HG02763 (cell line): ENCODE results near the gene ACOXL.

Experiments used
- ATAC-seq: cut with Tn5 transposase; IDR thresholded peaks from one replicate; pipeline ENCODE4 v1.9.1; 2021; ENCODE audit warnings: mild to moderate bottlenecking, moderate library complexity; ENCODE audit not compliant: unreplicated experiment

ACOXL gene

GRCh38 chr2:110718382-110718781 is 14.0 kb upstream of the ACOXL start:
- no peak for ATAC-seq

DNA sequence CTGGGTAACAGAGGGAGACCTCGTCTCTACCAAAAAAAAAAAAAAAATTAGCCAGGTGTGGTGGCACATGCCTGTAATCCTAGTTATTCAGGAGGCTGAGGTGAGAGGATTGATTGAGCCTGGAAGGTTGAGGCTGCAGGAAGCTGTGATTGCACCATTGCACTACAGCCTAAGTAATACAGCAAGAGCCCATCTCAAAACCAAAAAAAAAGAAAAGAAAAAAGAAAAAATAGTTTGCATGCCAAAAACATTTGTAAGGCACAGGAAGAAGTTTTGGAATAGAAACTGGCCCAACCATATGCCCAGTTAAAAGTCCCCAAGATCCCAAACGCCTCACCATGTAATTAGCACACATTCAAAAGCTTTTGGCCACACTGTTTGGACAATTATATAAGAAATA is 13.4 kb upstream of the ACOXL start:
- ATAC-seq: no peak

DNA sequence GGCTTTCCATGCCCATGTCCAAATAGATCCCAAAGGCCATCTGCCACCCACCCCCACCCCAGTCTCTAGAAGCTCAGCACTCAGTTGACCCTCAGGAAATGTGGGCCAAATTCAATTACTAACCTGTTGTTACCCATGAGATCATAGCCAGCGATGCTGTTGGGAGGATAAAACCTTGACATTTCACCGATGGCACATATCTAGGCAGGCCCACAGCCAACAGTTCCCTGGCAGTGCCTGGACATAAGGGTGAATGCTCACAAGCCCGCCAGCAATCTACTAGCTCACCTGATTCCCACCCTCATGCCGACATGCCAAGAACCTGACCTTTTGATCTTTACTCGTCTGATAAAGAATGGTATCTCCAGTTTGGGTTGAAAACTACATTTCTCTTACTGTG is 11.8 kb upstream of the ACOXL start:
- ATAC-seq: no peak

- ATAC-seq: no peak
Observed at GRCh38 chr2:110724820-110725219, 7.6 kb upstream of the ACOXL start.

GRCh38 chr2:110725370-110725769 is 7.0 kb upstream of the ACOXL start:
- no peak for ATAC-seq

GRCh38 chr2:110725859-110726258 is 6.5 kb upstream of the ACOXL start:
- no peak for ATAC-seq

GRCh38 chr2:110726285-110726684 is 6.1 kb upstream of the ACOXL start:
- ATAC-seq: no peak

DNA sequence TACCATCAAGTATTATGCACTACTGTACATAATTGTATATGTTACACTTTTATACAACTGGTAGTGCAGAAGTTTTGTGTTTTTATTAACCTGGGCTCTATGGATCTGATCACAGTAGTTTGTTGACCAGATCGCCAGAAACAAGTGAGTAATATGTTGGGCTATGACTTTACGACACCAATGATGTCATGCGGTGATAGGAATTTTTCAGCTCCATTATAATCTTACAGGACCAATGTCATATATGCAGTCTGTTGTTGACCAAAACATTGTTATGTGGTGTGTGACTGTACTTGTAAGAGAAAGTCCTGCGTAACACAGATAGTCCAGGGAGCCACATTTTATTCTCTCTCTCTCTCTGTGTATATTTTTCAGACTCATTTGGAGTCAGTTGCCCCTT is 4.5 kb upstream of the ACOXL start:
- ATAC-seq: no peak

DNA sequence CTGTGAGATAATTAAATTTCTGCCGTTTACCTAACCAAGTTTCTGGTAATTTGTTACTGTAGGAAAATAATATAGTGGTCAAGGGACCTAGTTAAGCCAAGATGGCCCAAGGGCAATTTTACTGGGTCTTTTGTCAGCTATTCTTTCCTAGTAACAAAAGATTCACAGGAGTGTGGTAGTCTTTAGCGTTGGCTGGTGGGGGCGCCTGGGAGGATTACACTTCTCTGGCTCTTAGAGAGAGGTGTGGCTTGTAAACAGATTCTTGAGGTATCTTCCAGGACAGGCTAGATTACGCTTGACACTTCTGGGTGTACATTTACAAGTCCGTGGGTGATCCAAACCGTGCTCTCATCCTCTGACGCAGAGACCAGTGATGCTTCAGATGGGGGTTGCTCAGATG is 3.3 kb upstream of the ACOXL start:
- ATAC-seq: no peak

DNA sequence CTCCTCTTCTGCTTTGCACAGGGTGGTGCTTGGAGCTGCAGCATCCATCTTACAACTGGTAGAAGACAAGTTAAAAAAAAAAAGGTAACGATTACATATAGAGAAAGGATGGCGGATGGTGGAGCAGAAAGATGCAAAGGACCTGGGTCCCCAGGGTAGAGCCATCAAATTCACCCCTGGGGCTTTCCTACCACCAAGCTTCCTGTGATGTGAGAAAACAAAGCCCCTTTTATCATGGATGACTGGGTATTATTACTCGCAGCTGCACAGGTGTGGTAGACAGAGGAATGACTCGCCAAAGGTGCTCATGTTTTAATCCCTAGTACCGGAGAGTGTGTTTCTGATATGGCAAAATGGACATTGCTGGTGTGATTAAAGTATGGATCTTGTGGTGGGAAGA is 1.3 kb upstream of the ACOXL start:
- no peak for ATAC-seq

DNA sequence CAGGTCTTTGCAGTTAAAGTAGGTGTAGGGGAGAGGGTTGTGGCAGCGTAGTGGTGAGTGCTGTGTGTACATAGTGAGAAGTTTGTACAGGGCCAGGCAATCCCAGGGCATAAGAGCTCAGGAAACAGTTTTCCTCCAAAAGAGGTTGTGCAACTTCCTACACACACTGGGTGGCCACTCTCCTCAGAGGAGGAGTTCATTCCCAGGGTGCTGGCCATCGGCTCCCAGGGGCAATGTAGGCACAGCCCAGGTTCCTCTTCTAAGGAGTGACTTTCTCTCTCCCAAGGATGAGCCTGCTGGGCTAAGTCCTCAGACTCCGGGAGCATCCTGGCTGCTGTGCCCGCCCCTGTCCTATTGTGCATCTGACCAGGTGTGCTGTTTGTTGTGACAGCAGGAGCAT is 3.0 kb downstream of the ACOXL start:
- ATAC-seq: no peak

GRCh38 chr2:110737783-110738182 is 5.4 kb downstream of the ACOXL start:
- no peak for ATAC-seq

- no peak for ATAC-seq
Observed at GRCh38 chr2:110740747-110741349, 8.5 kb downstream of the ACOXL start.

DNA sequence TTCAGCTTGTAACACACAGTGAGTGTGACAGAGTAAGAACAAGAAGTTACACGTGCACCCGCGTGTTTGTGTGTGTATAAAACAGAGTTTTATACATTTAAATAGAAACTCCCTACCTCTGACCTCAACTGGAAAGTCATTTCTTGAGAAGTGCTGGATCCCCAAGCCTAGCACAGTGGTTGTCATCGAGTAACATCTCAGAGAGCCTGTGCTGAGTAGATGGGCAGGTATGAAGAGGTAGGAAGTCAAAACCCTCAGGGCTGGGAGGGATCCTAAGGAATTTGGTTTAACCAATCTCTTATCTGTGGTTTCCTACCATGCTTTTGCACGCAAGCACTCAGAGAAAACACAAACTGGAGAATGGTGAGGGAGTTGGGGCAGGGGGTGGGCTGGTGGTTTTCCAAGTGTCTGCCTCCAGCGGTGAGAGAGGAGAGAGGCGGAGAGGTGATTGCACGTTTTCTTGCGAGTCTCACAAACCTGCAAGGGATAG is 9.2 kb downstream of the ACOXL start:
- no peak for ATAC-seq

DNA sequence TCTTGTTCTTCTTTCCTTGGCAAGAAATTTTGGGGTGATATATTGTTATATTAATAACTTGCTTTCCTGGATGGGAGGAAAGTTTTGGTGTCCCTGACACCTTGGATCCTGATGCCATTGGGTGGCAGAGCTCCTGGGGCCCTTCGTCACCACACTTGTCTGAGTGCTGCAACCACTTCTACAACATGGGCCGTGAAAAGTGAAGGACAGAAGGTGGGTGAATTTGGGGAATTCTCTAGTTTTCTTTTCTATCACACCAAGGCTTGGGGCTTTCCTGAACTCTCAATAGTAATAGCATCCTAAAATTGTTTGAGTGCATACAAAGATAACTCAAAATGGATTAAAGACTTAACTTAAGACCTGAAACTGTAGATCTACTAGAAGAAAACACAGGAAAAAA is 10.0 kb downstream of the ACOXL start:
- no peak for ATAC-seq

- no peak for ATAC-seq
Observed at GRCh38 chr2:110743600-110743999, 11.2 kb downstream of the ACOXL start.

DNA sequence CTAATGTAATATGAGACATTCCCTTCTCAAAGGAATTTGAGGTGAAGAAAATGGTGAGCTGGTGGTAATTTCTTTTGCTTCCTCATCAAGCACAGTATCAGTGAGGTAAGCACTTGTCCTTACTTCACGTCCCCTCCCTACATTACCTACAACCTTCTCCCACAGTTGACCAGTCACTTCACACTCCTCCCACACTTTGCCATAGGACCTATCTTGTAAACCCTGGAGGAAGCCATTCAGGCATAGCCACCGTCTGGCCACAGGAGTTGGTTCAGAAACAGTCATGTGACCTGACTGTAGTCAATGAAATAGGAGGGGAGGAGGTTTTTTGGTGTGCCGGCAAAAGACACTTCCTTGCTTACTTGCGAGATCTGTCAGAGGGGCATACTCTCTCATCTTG is 12.1 kb downstream of the ACOXL start:
- ATAC-seq: no peak

DNA sequence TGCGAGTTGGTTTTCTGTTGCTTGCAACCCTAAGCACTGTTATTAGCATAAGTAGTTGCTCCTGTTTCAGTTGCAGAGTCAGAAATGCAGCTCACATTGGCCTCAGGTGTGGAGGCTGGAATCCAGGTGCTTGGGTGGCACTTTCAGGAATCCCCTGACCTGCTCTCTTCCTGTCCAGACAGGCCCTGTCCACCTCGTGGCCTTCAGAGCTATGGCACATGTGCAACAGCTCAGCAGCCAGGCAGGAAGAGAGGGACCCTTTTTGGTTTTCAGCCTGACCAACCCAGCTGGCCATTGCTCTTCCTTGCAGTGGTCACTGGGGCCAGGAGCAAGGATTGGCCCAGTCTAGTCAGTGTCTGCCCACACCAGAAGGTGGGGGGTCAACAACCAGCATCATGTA is 12.7 kb downstream of the ACOXL start:
- ATAC-seq: no peak

DNA sequence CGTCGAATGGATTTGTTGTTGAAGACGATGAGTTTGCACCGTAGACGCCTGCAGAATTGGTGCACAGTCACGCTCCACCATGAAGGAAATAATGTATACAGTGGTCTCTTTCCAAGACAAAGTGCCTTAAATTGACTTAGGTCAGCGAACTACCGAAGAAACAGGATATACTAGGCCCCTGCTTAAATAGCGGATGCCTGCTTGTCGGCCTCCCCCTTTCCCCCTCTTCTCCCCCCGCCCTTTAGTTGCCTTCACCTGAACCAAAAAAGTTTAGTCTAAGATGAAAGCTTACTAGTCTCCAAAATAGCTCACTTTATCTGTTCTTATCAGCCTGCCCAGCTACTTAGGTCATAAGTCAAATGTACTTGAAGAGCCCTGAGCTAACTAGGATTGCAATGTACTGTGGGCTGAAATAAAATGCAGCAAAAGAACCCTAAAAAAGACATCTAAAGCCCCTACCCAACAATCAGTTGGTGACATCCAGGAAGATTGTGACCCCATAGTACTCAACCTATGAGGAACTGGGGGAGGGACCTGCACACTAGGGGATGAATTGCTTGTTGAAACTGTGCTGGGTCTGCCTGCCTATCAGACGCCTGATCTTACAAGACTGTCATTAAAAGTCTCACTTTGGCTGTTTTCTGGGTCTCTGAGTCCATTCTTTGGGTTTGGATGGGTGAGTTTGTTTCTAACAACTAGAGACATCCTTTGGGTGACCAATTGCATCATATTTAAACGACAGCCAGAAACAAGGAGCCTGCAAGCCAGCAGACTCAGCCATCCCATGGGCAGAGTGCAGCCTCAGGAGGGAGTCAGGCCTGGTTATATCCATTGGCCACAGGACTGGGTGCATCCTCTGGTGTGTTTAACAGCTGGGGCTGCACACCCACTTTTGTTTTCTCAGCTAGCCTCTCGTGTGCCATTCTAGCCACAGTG is 14.5 kb downstream of the ACOXL start:
- ATAC-seq: no peak

DNA sequence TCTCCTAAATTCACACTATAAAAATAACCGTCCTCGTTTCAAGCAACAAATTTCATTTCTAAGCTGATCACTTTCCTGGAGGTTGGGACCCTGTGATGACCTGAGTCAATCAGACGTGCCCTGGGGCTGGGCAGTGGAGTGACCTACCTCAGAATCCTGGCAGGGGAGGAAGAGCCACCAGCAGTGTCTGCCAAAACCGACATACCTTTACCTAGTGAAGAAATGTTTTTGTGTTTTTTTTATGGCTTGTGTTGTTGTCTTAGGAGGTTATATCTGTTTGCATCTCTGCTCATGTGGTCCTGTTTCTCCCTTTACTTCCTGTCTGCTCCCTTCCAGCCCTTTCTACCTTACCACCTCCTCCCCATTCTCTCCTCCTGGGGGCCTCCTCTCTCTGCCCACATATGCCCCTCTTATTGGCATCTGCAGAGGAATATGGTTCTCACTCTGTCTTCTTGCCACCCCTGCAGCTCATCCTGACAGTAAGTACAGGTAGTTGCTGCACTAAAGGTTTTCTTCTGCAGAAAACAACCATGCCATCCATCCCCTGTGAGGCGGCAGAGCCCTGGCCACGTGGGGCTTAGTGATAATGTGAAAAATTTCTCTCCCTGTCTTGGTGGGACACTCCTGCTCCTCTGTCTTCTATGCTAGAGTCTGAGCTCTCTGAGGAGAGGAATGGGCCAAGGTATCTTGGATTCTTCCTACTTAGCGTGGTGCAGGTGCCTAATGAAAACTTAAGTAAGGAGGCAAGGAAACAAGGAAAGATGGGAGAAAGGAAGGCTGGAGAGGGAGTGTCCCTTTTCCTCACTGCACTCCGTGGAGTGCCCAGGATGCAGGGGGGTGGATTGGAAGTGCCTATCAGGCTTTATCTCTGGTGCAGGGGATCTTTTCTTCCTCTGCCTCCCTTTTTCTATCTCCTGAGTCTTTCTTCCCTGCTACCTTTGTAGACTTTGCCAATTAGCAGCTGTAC is 15.4 kb downstream of the ACOXL start:
- ATAC-seq: no peak

GRCh38 chr2:110748489-110748867 is 16.1 kb downstream of the ACOXL start:
- ATAC-seq: peak; percentile 96
